ENCODE measurements around the gene CD83.

- TF ChIP-seq, protein P1, sequence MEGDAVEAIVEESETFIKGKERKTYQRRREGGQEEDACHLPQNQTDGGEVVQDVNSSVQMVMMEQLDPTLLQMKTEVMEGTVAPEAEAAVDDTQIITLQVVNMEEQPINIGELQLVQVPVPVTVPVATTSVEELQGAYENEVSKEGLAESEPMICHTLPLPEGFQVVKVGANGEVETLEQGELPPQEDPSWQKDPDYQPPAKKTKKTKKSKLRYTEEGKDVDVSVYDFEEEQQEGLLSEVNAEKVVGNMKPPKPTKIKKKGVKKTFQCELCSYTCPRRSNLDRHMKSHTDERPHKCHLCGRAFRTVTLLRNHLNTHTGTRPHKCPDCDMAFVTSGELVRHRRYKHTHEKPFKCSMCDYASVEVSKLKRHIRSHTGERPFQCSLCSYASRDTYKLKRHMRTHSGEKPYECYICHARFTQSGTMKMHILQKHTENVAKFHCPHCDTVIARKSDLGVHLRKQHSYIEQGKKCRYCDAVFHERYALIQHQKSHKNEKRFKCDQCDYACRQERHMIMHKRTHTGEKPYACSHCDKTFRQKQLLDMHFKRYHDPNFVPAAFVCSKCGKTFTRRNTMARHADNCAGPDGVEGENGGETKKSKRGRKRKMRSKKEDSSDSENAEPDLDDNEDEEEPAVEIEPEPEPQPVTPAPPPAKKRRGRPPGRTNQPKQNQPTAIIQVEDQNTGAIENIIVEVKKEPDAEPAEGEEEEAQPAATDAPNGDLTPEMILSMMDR (optimal IDR thresholded peaks at IDR 0.05 in 1 of 3, IDR thresholded peaks at IDR 0.05 in 1 of 3, conservative IDR thresholded peaks at IDR 0.05 in 1 of 3; ENCODE audit: extremely low read depth in 1 of 3, insufficient read depth in 2 of 3, low read length in 3 of 3) = no peak
- no peak for TF ChIP-seq EZH2 (IDR thresholded peaks at IDR 0.05; ENCODE audit: low read length)
Observed at GRCh38 chr6:14126191-14126590, 8.6 kb downstream of the CD83 start.

Measured in keratinocyte (primary cell).